Neutrophil (primary cell): ENCODE data around the gene CR1.
A peak's percentile ranks its signal among the peaks of the same experiment; 100 is the strongest.
"Not testable (repeated sequence)": the region's sequence is repeated elsewhere in the genome, so short reads cannot be mapped to it uniquely, and the experiment has no call there.

Source experiments
- H3K27ac ChIP-seq: fragments of 200-600 bp; sonication (generic); 2 replicates; pipeline ENCODE4 v1.5.1; 2016; ENCODE audit warnings: mild to moderate bottlenecking, moderate library complexity
- H3K27me3 ChIP-seq: fragments of 200-600 bp; sonication (generic); 2 replicates; pipeline ENCODE4 v1.6.0; 2016; ENCODE audit warnings: mild to moderate bottlenecking
- H3K36me3 ChIP-seq: fragments of 200-600 bp; sonication (generic); 2 replicates; pipeline ENCODE4 v1.5.1; 2017
- H3K4me1 ChIP-seq, 2 experiments: fragments of 200-600 bp in 1 of 2; sonication (generic) in 1 of 2; 1 replicate in 1 of 2; 2 replicates in 1 of 2; pipeline versions ENCODE4 v1.5.1 to v1.6.1; 2013 to 2016; ENCODE audit warnings: low read depth in 1 of 2, low read length in 1 of 2, mild to moderate bottlenecking in 1 of 2, moderate library complexity in 1 of 2; ENCODE audit not compliant: control insufficient read depth in 1 of 2, insufficient read depth in 1 of 2
- H3K4me3 ChIP-seq, 2 experiments: fragments of 200-600 bp in 1 of 2; sonication (generic) in 1 of 2; 1 replicate in 1 of 2; 2 replicates in 1 of 2; pipeline ENCODE4 v1.5.1; 2013 to 2016; ENCODE audit warnings: low read depth in 1 of 2, low read length in 1 of 2, mild to moderate bottlenecking in 1 of 2, moderate library complexity in 1 of 2
- H3K9me3 ChIP-seq: fragments of 200-600 bp; sonication (generic); 2 replicates; pipeline ENCODE4 v1.5.1; 2016
- CTCF ChIP-seq: fragments of 200-600 bp; sonication (generic); IDR thresholded peaks from 2 replicates; pipeline ENCODE4 v1.5.1; 2016; ENCODE audit warnings: antibody characterized with exemption

CR1 gene

GRCh38 chr1:207620543-207620893 is 124.6 kb downstream of the CR1 start:
- no peaks in the 10 kb centered on the region for H3K9me3 ChIP-seq
- H3K27ac ChIP-seq, result peak overlapping the region; percentile 50
- H3K36me3 ChIP-seq, result peaks cover 99% of the 10 kb centered on the region
- H3K4me3 ChIP-seq, result no peak overlapping the region
- peaks cover 0 to 5% of the 10 kb centered on the region in 2 experiments for H3K4me1 ChIP-seq
- no peaks in the 10 kb centered on the region for H3K27me3 ChIP-seq
- no peak for TF ChIP-seq CTCF

GRCh38 chr1:207625504-207626071 is 129.6 kb downstream of the CR1 start:
- H3K9me3 ChIP-seq, H3K27ac ChIP-seq, H3K4me1 ChIP-seq, H3K27me3 ChIP-seq, H3K4me3 ChIP-seq: not testable (repeated sequence)
- peaks cover 96% of the 10 kb centered on the region for H3K36me3 ChIP-seq

GRCh38 chr1:207626972-207627337 is 131.0 kb downstream of the CR1 start:
- TF ChIP-seq CTCF, result no peak
- no peak overlapping the region for H3K4me3 ChIP-seq
- no peaks in the 10 kb centered on the region for H3K27me3 ChIP-seq
- no peaks in the 10 kb centered on the region for H3K4me1 ChIP-seq
- H3K36me3 ChIP-seq, result peaks cover 96% of the 10 kb centered on the region
- peaks cover 4% of the 10 kb centered on the region for H3K9me3 ChIP-seq
- H3K27ac ChIP-seq, result no peak overlapping the region

GRCh38 chr1:207627496-207627895 is 131.5 kb downstream of the CR1 start:
- H3K9me3 ChIP-seq, result peaks cover 9% of the 10 kb centered on the region
- H3K27ac ChIP-seq, result no peak overlapping the region
- H3K27me3 ChIP-seq, result no peaks in the 10 kb centered on the region
- peaks cover 96% of the 10 kb centered on the region for H3K36me3 ChIP-seq
- TF ChIP-seq CTCF, result no peak
- no peak overlapping the region for H3K4me3 ChIP-seq
- H3K4me1 ChIP-seq, result no peaks in the 10 kb centered on the region

- peaks cover 9% of the 10 kb centered on the region for H3K9me3 ChIP-seq
- H3K36me3 ChIP-seq, result peaks cover 96% of the 10 kb centered on the region
- no peak overlapping the region for H3K27ac ChIP-seq
- TF ChIP-seq CTCF, result no peak
- no peaks in the 10 kb centered on the region for H3K4me1 ChIP-seq
- H3K4me3 ChIP-seq, result no peak overlapping the region
- H3K27me3 ChIP-seq, result no peaks in the 10 kb centered on the region
These were observed 132.8 kb downstream of the CR1 start for GRCh38 chr1:207628776-207629175.

- Histone ChIP-seq H3K27ac (no peak overlapping the region), H3K9me3 (peaks cover 9% of the 10 kb centered on the region), H3K36me3 (peaks cover 96% of the 10 kb centered on the region), H3K27me3 (no peaks in the 10 kb centered on the region), H3K4me3 (no peak overlapping the region), H3K4me1 (no peaks in the 10 kb centered on the region)
- TF ChIP-seq CTCF, result no peak
These were observed 135.2 kb downstream of the CR1 start for GRCh38 chr1:207631137-207631536.
